ENCODE results near the gene TRIM72.
A peak's percentile ranks its signal among the peaks of the same experiment; 100 is the strongest.
"Not testable (repeated sequence)": the region's sequence is repeated elsewhere in the genome, so short reads cannot be mapped to it uniquely, and the experiment has no call there.

Gene TRIM72

DNA sequence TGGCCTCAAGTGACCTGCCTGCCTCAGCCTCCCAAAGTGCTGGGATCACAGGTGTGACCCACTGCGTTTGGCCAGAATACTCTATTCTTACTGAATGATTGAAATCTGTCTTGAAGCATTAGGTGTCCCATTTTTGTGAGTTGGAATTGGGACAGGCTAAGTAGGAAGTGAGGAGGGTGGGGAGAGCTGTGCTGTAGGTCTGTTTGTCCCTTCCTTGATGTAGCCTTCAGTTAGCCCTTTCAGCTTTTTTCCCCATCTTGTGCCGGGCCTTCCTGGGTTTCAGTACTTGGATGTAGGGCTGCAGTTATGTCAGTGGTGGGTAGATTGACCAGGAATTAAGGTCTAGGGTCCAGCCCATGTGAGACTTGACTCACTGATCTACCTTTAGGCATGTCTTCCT, 20.0 kb upstream of the TRIM72 start:
- no peak overlapping the region for H3K9ac ChIP-seq (ENCODE audit: low read length)
- no peaks in the 10 kb centered on the region for H3K27me3 ChIP-seq (ENCODE audit: control insufficient read depth, insufficient read depth, low read length)
- H3K4me1 ChIP-seq (ENCODE audit: control insufficient read depth, insufficient read depth, low read length): no peaks in the 10 kb centered on the region
- H3K4me3 ChIP-seq (ENCODE audit: low read length): no peak overlapping the region
- no peak overlapping the region for H3K27ac ChIP-seq (ENCODE audit: low read depth, low read length)
- peaks cover 56% of the 10 kb centered on the region for H3K36me3 ChIP-seq (ENCODE audit: control insufficient read depth, insufficient read depth, low read length)

GRCh38 chr16:31194898-31195297, 19.0 kb upstream of the TRIM72 start:
- H3K9ac ChIP-seq (ENCODE audit: low read length): no peak overlapping the region
- peaks cover 46% of the 10 kb centered on the region for H3K36me3 ChIP-seq (ENCODE audit: control insufficient read depth, insufficient read depth, low read length)
- no peaks in the 10 kb centered on the region for H3K4me1 ChIP-seq (ENCODE audit: control insufficient read depth, insufficient read depth, low read length)

DNA sequence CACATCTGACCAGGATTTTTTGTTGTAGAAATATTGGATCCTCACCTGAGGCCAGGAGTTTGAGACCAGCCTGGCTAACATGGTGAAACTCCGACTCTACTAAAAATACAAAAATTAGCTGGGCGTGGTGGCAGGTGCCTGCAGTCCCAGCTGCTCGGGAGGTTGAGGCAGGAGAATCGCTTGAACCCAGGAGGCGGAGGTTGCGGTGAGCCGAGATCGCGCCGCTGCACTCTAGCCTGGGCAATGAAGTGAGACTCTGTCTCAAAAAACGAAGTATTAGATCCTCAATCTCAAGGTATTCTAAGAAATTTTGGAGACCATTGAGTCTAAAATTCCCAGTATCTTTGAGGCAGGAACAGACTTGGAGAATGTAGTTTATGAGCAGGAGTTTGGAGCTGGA, 18.1 kb upstream of the TRIM72 start:
- H3K36me3 ChIP-seq (ENCODE audit: control insufficient read depth, insufficient read depth, low read length): peaks cover 36% of the 10 kb centered on the region
- not testable (repeated sequence) for H3K27ac ChIP-seq (ENCODE audit: low read depth, low read length); H3K4me3 ChIP-seq (ENCODE audit: low read length); H3K9ac ChIP-seq (ENCODE audit: low read length); H3K27me3 ChIP-seq (ENCODE audit: control insufficient read depth, insufficient read depth, low read length); H3K4me1 ChIP-seq (ENCODE audit: control insufficient read depth, insufficient read depth, low read length)

More at GRCh38 chr16:31194898-31195297, 19.0 kb upstream of the TRIM72 start:
- H3K27me3 ChIP-seq (ENCODE audit: control insufficient read depth, insufficient read depth, low read length): no peaks in the 10 kb centered on the region
- H3K4me3 ChIP-seq (ENCODE audit: low read length): no peak overlapping the region
- no peak overlapping the region for H3K27ac ChIP-seq (ENCODE audit: low read depth, low read length)

GRCh38 chr16:31196324-31197088, 17.4 kb upstream of the TRIM72 start:
- Histone ChIP-seq H3K4me3 (ENCODE audit: low read length) (no peak overlapping the region), H3K36me3 (ENCODE audit: control insufficient read depth, insufficient read depth, low read length) (peaks cover 30% of the 10 kb centered on the region), H3K4me1 (ENCODE audit: control insufficient read depth, insufficient read depth, low read length) (no peaks in the 10 kb centered on the region), H3K9ac (ENCODE audit: low read length) (no peak overlapping the region), H3K27me3 (ENCODE audit: control insufficient read depth, insufficient read depth, low read length) (no peaks in the 10 kb centered on the region), H3K27ac (ENCODE audit: low read depth, low read length) (no peak overlapping the region)

GRCh38 chr16:31198207-31198882, 15.6 kb upstream of the TRIM72 start:
- Histone ChIP-seq H3K27me3 (ENCODE audit: control insufficient read depth, insufficient read depth, low read length) (no peaks in the 10 kb centered on the region), H3K9ac (ENCODE audit: low read length) (no peak overlapping the region), H3K4me1 (ENCODE audit: control insufficient read depth, insufficient read depth, low read length) (no peaks in the 10 kb centered on the region), H3K36me3 (ENCODE audit: control insufficient read depth, insufficient read depth, low read length) (peaks cover 19% of the 10 kb centered on the region), H3K27ac (ENCODE audit: low read depth, low read length) (no peak overlapping the region), H3K4me3 (ENCODE audit: low read length) (no peak overlapping the region)

DNA sequence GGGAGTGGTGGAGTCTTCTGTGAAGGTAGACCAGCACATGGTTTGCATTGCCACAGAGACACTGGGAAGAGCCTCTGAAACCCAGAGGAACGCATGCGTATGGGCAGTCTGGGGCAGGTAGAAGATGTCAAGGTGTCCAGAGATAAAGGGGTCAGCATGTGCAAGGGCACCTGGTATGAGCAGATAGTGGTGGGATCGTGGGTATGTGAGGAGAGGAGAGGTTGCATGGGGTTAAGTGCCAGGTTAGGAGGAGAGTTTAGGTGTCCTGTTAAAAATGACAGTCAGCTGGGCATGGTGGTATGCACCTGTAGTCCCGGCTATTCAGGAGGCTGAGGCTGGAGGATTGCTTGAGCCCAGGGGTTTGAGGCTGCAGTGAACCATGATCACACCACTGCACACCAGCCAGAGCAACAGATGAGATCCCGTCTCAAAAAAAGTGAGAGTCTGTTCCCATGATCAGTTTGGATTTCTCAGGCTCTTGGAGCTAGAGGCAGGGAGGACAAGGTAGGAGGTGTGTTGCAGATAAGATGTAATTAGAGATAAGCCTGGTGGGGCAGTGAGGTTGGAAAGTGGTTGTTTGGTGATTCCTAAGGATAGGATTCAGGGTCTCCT, 14.4 kb upstream of the TRIM72 start:
- H3K4me3 ChIP-seq (ENCODE audit: low read length): no peak overlapping the region
- no peak overlapping the region for H3K9ac ChIP-seq (ENCODE audit: low read length)
- no peak overlapping the region for H3K27ac ChIP-seq (ENCODE audit: low read depth, low read length)
- H3K36me3 ChIP-seq (ENCODE audit: control insufficient read depth, insufficient read depth, low read length): peaks cover 12% of the 10 kb centered on the region
- H3K4me1 ChIP-seq (ENCODE audit: control insufficient read depth, insufficient read depth, low read length): no peaks in the 10 kb centered on the region
- H3K27me3 ChIP-seq (ENCODE audit: control insufficient read depth, insufficient read depth, low read length): no peaks in the 10 kb centered on the region

DNA sequence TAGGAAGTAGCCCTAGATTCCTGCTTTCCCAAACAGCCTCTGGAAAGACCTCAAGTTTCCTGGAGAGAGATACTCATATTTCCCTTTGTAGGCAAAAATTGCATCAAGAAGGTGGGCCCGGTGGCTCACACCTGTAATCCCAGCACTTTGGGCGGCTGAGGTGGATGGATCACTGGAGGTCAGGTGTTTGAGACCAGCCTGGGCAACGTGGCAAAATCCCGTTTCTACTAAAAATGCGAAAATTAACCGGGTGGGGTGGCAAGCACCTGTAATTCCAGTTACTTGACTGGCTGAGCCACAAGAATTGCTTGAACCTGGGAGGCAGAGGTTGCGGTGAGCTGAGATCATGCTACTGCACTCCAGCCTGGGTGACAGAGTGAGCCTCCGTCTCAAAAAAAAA, 13.8 kb upstream of the TRIM72 start:
- H3K27me3 ChIP-seq (ENCODE audit: control insufficient read depth, insufficient read depth, low read length); H3K4me3 ChIP-seq (ENCODE audit: low read length); H3K36me3 ChIP-seq (ENCODE audit: control insufficient read depth, insufficient read depth, low read length); H3K9ac ChIP-seq (ENCODE audit: low read length); H3K4me1 ChIP-seq (ENCODE audit: control insufficient read depth, insufficient read depth, low read length); H3K27ac ChIP-seq (ENCODE audit: low read depth, low read length): not testable (repeated sequence)

DNA sequence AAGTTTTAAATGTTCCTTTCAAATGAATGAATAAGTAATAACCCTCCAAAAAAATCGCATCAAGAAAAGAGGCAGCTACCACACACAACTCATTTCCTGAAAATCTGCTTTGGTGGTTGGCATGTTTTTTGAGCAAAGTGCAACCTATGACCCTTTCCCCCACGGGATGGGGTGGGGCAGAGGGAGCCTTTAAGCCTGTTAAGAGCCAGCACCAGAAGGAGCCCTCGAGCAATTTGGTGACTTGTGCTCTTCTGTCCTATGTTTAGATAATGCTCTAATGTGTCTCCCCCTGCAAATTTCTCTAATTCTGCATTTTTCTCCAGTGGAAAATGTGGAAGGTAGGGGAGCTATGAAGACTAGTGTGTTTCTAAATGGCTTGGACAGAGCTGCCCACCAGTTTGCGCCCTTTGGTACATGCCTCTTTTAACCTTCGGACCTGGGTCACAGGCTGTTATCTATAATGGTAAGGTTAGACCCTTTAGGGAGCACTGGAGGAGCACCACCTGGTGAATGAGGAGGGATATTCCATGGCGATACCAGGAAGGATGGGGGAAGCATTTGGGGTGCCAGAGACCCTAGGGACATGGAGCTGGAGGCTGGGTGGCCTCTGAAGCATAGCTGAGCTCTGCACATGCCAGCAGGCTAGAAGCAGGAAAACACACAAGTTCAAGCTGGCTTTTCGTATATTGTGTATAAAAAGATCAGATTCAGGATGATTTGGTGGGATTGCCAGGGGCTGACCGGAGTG, 12.9 kb upstream of the TRIM72 start:
- H3K4me3 ChIP-seq (ENCODE audit: low read length): peak overlapping the region; percentile 90
- no peaks in the 10 kb centered on the region for H3K27me3 ChIP-seq (ENCODE audit: control insufficient read depth, insufficient read depth, low read length)
- H3K27ac ChIP-seq (ENCODE audit: low read depth, low read length): no peak overlapping the region
- H3K9ac ChIP-seq (ENCODE audit: low read length): no peak overlapping the region
- peaks cover 5% of the 10 kb centered on the region for H3K36me3 ChIP-seq (ENCODE audit: control insufficient read depth, insufficient read depth, low read length)
- no peaks in the 10 kb centered on the region for H3K4me1 ChIP-seq (ENCODE audit: control insufficient read depth, insufficient read depth, low read length)

GRCh38 chr16:31201582-31202413, 12.1 kb upstream of the TRIM72 start:
- no peaks in the 10 kb centered on the region for H3K4me1 ChIP-seq (ENCODE audit: control insufficient read depth, insufficient read depth, low read length)
- no peaks in the 10 kb centered on the region for H3K27me3 ChIP-seq (ENCODE audit: control insufficient read depth, insufficient read depth, low read length)
- no peak overlapping the region for H3K27ac ChIP-seq (ENCODE audit: low read depth, low read length)
- H3K9ac ChIP-seq (ENCODE audit: low read length): peak overlapping the region; percentile 26
- H3K36me3 ChIP-seq (ENCODE audit: control insufficient read depth, insufficient read depth, low read length): no peaks in the 10 kb centered on the region
- peak overlapping the region; percentile 90 for H3K4me3 ChIP-seq (ENCODE audit: low read length)

- Histone ChIP-seq H3K27ac (ENCODE audit: low read depth, low read length) (no peak within 1 kb of the TSS), H3K4me1 (ENCODE audit: control insufficient read depth, insufficient read depth, low read length) (no peaks in the 10 kb centered on the region), H3K36me3 (ENCODE audit: control insufficient read depth, insufficient read depth, low read length) (no peaks in the 10 kb centered on the region), H3K9ac (ENCODE audit: low read length) (peak within 1 kb of the TSS; percentile 26), H3K4me3 (ENCODE audit: low read length) (peak within 1 kb of the TSS; percentile 90), H3K27me3 (ENCODE audit: control insufficient read depth, insufficient read depth, low read length) (no peaks in the 10 kb centered on the region)
Observed at GRCh38 chr16:31202414-31203375, 11.2 kb upstream of the TRIM72 start, which contains the start of gene PYCARD. Gene PYCARD (minus strand): TSS chr16:31202760. CDS start chr16:31202690, 70 bp downstream.
